ENCODE results near the gene TTC9.

The TTC9 gene

DNA sequence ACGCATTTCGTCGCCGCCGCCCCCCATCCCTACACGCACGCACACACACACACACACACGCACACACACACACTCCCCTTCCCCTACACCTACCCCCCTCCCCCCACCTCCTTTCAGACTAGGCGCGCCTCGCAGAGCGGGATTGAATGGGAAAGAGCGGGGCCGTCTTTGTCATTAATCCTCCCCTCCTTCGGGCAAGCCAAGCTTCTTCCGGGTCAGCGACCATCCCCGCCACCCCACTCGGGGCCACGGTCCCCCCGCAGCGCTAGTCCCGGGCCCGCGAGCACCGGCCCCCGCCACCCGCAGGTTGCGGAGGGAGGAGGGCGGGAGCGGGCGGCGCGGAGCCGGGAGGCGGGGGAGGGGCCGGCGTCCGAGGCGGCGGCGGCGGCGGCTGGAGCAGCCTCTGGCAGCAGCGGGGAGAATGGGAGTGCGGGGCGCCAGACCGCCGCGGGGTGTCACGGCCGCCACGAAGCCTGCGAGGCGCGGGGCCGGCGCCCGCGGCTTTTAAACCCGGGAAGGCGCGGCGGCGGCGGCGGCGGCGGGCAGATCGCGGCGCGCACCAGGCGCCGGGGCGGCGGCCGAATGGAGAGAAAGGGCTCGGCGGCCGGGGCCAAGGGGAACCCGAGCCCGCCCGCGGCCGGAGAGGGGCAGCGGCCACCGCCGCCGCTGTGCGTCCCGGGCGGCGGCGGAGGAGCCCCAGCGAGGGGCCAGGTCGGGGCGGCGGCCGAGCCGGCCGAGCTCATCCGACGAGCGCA lies at the start of gene TTC9:
TSS of gene TTC9 (plus strand) at position 369 of the 755 bp plus-strand sequence. CDS start at position 583, 214 bp downstream.
- DNase-seq = no peak

DNA sequence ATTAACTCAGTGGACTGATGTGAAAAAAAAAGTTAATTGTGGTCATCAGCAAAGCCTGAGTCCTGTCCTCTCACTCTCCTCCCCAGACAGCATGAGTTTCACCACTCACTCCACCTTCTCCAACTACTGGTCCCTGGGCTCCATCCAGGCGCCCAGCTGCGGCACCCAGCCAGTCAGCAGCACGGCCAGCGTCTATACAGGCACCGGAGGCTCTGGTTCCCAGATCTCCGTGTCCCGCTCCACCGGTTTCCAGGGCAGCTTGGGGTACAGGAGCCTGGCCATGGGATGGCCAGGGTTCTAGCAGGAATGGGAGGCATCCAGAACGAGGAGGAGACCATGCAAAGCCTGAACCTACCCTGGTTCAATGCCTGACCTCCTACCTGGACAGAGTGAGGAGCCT lies 47.3 kb upstream of the TTC9 start:
- no peak for DNase-seq

DNA sequence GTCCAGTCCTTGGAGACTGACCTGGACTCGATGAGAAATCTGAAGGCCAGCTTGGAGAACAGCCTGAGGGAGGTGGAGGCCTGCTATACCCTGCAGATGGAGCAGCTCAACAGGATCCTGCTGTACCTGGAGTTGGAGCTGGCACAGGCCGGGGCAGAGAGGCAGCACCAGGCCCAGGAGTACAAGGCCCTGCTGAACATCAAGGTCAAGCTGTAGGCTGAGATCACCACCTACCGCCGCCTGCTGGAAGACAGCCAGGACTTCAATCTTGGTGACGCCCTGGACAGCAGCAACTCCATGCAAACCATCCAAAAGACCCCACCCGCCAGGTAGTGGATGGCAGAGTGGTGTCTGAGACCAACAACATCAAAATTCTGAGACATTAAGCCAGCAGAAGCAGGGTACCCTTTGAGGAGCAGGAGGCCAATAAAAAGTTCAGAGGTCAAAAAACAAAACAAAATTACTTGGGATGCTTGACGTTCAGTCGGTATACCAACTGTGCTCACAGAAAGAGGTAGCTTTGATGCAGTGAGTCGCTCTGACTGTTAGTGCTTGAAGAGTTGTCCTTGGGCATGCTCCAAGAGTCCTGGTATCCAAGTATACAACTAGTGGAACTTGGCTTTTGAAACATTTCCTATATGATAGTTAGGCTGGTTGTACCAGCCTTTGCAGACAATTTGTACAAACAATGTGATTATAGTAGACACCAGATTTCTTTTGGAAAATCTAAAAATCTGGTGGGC lies 46.1 kb upstream of the TTC9 start:
- DNase-seq = no peak

DNA sequence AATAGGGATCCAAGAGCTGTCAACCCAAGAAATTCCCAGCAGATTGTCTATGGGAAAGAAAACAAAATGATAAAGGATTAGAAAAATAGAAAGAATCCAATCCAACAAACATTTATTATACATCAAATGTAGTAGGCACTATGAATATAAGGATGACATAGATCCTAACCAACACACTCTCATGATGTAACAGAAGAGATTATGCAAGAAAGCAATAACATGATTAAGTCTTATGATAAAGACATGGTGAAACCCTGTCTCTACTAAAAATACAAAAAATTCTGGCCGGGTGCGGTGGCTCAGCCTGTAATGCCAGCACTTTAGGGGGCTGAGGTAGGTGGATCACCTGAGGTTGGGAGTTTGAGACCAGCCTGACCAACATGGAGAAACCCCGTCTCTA lies 44.0 kb upstream of the TTC9 start:
- no peak for DNase-seq

DNA sequence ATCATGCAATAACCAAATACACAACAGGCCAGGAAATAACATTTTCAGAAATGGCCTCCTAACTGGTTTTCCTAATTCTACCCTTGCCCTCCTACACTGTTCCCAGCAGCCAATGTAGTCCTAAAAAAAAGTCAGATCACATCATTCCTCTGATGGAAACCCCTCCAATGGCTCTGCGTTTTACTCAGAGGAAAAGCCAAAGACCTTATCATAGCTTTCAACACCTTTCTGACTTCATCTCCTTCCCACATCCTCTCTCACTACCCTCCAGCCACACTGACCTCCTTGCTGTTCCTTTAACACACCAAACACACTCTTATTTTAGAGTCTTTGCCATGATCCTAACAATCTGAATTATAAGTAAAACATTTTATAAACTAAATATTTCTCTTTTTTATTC lies 42.4 kb upstream of the TTC9 start:
- no peak for DNase-seq

DNA sequence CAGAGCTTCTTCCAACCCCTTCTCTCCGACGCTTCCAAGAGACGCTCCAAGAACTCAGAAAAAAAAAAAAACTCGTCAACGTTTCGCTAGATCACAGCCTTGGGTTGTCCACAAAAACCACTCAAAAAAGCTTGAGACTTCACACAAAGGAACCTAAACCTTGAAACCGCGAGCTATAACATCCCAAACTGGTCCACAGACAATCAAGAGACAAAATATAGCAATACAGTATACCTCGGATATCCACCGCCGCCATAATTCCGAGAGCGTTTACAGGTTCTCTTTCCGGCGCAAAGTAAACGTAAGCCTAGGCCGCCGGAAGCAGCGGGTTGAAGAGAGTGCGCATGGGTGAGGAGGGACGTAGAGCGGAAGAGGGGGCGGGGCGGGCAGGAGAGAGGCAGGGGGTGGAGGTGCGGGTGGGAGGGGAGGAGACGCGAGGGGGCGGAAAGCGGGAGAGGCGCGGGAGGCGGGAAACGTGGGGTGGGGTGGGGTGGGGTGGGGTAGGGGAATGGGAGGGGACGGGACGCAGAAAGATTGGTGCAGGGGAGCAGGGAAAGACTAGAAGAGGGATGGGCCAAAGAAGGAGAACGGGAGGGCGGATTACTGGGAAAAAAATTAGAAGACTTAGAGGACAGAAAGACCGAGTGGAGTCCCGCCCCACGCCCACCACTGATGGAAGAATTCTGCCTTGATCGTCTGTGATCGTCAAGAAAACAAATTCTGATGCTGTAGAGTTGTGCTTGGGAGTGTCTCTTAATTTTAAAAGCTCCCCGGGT lies 41.1 kb upstream of the TTC9 start, which contains the start of gene MED6:
TSS of gene MED6 (minus strand) at position 274 of the 776 bp plus-strand sequence. CDS start at position 256, 18 bp downstream.
- DNase-seq = no peak

DNA sequence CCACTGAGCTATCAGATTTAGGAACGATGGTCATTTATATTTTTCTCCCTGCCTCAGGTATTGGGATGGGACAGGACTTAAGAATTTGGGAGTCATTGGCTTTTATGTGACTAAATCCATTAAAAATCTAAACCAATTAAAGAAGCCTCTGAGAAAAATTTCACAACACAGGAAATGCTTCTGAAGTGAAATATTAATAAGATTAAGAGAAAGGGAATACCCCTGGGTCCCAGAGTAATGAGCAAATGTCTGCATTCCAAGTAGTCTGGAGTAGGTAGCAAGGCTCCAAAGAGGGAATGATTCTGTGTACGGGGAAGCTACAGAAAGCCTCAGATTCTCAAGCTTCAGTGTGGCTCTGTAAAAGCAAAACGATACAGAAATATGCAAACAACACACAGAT lies 40.6 kb upstream of the TTC9 start:
- no peak for DNase-seq

DNA sequence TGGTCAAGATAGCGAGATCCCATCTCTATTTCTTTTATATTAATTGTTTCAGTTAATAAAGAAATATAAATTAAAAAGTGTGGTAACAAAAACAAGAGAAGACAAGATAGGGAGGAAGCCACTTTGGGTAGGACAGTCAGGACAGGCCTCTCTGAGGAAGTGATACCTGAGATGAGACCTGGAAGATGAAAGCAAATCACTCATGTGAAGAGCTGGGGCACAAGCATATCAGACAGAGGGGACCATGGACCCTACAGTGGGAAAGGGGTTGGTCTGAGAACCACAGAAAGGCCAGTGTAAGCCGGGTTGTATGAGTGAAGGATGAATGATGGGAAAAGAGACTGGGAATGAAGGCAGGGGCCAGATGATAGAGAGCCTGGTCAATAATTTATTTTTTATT lies 39.5 kb upstream of the TTC9 start:
- no peak for DNase-seq

DNA sequence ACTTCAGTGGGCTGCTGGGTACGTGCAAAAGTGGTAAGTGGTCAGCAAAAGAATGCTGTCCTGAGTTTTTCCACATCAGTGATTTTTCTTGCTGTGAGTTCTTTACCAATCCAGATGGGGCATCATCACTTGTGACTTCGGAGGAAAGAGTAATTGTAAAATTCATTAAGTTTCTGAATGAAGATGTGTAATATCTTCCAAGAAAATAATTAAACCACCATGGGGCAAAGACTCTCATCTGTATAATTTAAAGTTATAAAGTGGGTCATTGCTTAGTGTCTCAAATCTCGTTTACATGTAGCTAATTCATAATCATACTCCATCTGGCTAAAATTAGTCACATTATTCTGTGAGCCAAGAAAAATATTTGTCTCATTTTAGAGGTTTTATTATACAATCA lies 30.5 kb upstream of the TTC9 start:
- no peak for DNase-seq

DNA sequence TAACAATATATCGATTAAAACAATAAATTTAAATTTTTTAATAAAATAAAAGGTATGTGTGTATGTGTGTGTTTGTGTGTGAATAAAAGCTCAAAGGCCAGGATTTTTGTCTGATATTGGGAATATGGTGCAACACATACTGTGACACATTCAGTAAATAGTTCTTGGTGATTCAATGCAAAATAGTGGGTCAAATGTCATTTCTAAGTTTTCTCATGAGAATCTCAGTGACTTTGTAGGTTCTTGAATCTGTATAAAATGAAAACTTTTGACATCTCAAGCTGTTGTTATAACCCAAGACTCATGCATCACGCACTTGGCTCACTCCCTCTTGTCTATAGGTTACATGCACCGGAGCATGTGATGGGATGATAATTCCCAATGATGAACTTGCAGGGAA lies 25.1 kb upstream of the TTC9 start:
- no peak for DNase-seq

DNA sequence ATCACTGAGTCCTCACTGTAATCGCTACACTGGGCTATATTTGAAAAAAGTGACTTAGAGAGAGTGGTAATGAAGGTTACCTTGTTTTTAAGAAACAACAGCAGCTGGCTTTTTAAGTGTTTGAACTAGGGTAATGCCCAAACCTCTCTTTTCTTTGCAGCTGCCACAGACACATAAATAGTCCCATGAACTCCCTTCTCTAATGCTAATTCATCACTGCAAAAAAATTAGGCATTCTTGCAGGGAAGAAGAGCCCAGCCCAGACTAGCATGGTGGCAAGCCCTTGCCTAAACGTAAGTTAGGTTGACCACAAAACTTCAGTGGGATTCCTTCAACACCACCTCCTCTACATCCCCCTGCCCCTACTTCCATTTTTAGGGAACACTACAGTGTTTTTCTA lies 23.4 kb upstream of the TTC9 start:
- no peak for DNase-seq

DNA sequence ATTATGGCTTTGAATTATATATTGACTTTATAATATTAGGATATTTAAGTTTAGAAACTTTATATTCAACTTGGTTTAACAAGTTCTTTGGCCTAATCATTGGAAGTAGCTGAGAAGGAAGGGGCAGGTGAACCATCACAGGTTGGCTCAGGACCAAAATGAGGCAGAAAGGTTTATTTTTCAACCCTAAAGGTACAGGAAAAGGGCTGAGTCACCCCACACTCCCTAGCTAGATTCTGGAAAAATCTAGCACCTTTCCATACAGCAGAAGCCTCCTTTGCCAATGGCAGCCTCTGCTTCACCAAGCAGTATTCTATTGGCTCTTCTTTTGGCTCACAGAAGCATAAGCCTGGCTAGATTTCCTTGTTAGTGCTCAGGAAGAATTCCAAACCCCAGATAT lies 22.0 kb upstream of the TTC9 start:
- DNase-seq = no peak

DNA sequence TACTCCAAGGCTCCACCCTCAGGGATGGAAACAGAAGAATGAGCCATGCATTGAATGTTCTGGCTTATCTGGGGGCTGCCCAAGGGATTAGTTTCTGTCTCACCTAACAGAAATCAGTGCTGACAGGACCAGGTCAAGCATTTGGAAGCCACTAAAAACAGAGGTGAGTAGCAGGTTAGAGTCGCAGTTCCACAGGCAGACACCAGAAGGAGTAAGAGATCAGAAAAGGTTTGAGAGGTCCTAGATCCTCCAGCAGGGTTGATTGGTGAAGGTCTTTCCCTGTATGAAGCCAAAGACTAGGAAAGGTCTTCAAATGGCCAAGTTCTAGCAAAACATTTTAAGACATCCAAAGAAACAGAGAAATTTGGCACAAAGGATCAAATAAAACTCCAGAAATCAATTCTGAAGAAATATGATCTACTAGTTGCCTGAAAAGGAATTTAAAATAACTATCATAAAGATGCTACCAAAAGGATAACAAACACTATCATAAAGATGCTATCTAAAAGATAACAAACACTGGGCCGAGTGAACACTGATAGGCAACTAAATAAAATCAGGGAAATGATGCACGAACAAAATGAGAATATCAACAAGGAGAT lies 19.5 kb upstream of the TTC9 start:
- DNase-seq = no peak

DNA sequence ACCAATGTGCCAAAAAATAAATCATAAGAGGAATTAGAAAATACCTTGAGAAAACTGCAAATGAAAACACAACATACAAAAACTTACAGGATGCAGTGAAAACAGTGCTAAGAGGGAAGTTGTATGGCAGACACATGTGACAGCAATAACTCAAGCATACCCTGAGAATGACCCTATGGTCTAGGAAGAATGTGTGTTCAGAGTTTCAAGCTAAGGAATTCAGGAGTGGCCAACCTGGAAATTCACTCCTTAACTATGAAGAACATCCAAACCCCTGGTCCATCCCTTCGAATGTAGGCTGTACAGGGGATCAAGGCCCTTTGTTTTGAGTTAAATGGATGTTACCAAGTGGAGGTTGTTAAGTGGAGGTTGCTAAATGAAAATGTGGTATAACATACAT lies 16.7 kb upstream of the TTC9 start:
- DNase-seq = no peak

DNA sequence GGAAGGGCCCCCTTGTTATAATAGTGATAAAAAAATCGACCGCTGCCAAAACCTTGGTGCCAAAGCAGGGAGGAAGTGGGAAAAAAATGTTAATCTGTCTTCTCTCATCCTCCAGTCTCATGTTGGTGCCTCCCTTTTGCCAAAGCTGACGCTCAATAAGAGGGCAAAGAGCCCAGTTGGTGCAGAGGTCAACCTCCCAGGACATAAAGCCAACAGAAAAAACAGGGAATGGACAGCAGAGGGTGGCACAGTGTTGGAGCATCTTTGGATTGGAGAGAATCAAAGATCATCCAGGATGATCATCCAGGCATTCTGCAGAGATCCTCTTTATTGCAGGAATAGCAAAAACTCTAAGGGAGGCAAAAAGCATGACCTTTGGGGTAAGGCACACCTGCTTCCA lies 9.8 kb upstream of the TTC9 start:
- DNase-seq = no peak

DNA sequence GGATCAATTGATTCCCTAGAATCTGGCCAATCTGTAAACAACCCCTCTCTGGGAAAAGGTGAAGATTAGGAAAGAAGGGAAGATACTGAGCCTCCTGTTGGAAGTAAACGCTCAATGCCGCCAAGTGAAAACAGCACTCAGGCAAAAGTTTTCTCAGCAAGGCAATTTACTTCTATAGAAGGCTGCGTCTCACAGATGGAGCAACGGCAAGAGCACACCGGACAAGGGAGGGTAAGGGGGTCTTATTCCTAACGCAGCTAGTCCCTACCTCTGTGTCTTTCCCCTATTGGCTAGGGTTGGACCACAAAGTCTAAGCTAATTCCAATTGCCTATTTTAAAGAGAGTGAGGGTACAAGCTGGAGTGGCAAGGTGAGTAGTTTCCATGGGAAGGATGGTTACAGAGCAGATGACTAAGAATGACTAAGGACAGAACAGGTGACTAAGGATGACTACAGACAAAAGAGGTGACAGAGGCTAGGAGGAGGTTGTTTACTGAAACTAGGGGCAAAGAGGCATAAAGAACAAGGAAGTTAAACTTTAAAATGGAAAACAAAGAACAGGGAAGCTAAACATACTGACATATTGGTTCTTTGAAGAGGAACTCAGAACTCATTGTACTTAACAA lies 5.6 kb upstream of the TTC9 start:
- no peak for DNase-seq

DNA sequence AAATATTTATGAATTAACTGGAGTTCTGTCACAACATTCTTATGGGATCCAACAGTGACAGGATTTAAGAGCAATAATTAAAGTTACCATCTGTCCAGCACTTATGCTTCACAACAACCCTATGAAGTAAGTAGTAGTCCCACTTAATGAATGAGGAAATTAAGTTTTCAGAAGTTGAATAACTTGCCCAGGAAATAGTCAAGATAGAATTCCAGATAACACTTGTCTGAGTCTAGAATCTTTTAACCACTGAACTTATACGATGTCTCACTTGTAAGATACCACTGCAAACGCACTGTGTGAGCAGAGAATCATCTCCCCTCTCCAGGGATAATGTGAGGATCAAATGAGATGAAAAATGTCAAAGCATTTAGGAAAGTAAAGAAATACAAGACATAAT lies 3.3 kb upstream of the TTC9 start:
- no peak for DNase-seq

DNA sequence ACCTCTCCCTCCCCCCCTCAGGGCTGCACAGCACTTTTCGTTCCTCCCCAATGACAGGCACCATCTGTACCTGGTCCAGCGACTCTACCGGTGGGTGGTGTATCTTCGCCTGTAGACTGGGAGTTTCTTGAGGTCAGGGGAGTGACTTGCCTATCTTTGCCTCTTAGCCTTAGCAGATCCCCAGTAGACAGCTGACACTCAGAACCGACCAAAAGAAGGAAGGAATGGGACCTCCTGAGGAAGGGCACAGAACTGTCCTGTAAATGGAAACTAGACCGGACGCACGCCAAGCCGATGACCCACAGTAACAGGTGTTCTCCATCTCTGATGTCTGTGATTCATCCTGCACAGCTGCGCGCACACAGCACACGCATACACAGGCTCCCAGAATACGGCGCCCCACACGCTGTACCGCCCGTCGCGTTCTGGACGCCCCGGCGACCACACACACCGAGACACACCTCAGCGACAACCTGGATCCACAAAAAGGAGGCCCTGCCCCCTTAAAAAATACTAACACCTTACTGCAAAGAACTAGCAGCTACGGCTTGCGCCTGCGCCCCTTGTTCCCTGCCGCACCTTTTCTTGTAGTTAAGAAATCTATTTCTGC lies 673 bp upstream of the TTC9 start:
- DNase-seq = no peak

DNA sequence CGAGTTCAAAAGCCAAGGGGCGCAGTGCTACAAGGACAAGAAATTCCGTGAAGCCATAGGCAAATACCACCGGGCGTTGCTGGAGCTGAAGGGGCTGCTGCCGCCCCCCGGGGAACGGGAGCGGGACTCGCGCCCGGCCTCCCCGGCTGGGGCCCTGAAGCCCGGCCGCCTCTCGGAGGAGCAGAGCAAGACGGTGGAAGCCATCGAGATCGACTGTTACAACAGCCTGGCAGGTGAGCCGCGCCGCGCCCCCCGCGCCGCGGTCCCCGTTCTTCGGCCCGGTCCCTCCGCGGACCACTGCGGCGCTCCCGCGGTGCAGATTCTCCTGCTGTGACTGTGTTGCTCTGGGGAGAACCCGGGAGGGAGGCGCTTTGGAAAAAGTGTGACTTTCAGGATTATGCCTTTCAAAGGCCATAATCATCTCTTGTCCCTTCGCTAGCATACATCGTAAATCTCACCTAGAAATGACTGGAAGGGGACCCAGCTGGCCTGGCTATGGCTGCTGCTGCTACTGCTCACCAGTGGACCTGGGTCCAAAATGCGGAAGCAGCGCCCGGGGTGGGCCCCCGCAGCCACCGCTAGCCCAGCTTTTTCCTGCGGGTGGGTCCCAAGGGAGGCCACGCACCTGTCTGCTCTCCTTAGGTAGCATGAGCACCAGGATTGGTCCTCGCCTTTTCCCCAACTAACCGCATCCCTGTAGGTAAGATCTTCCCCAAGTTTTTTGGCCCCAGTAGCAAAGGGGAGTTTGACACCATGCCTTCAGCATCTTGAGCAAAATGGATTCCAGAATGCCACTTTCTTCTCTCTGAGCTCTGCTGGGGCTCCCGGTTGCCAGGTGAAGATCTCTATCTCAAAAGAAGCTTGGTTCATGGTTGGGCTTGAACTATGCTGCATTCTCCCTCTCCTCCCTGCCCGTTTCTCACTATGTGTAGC lies 853 bp downstream of the TTC9 start:
- DNase-seq = no peak

DNA sequence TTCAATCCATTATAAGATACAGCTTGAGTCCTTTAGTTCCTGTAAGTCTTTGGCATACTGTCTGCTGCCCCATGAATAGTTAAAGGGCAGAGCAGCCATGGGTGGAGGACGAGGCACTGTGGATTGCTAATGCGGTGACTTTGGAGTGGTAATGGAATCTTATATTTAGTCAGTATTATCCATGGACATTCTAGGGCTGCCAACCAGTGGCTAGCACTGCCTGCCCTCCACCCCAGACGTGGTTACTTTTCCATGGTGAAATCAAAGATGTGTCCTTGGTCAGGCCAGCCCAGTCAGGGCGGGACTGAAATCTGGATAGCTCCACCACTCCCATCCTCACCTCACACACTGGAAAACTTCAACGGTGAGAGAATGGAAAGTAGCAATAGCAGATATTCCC lies 2.3 kb downstream of the TTC9 start:
- no peak for DNase-seq

DNA sequence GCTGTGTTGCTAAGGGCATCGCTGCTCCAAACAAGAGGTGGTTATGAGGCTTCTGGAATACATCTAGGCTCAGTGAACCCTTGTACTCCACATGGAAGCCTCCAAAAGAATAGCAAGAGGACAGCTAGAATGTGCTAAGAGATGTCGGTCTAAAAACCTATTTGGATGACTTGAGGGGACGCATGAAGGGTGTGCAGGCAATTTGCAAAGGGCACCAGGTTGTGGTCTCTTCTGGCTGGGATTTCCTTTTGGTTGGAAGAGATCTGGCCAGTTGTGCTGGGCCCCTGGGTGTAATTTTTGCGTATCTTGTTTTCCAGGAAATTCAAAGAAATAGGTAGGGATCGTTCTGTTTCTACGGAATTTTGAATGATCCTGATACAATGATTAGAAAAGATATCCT lies 4.2 kb downstream of the TTC9 start:
- DNase-seq = no peak

Measured in cortex of kidney (tissue), 1 donor.